Activated CD4-positive, alpha-beta T cell treated with anti-CD3 and anti-CD28 coated beads, Interleukin-2, Interleukin-6, amounts not matched to agents 100 ng/mL and 50 ng/mL, durations not matched to agents 16 hours and 8 hours (primary cell): Measurements from ENCODE around the gene ZBTB7C.

Experiments
- DNase-seq: peaks from one replicate; pipeline ENCODE4 v3.0.0-alpha.2; 2020

The ZBTB7C gene

GRCh38 chr18:48132797-48133655 lies 276.2 kb downstream of the ZBTB7C start:
- peak; percentile 25 for DNase-seq

- no peak for DNase-seq
Measured at GRCh38 chr18:48131042-48131441, 278.1 kb downstream of the ZBTB7C start.

GRCh38 chr18:48129621-48130082 lies 279.5 kb downstream of the ZBTB7C start:
- DNase-seq, result no peak

GRCh38 chr18:48127606-48128005 lies 281.6 kb downstream of the ZBTB7C start:
- DNase-seq, result no peak

- no peak for DNase-seq
Measured at GRCh38 chr18:48126240-48126639, 282.9 kb downstream of the ZBTB7C start.

GRCh38 chr18:48125724-48126123 lies 283.5 kb downstream of the ZBTB7C start:
- peak; percentile 17 for DNase-seq

- DNase-seq, result peak; percentile 88
Measured at GRCh38 chr18:48124857-48125626, 284.1 kb downstream of the ZBTB7C start.

- no peak for DNase-seq
Measured at GRCh38 chr18:48123941-48124340, 285.2 kb downstream of the ZBTB7C start.

- no peak for DNase-seq
Measured at GRCh38 chr18:48123324-48123723, 285.9 kb downstream of the ZBTB7C start.

GRCh38 chr18:48122816-48123215 lies 286.4 kb downstream of the ZBTB7C start:
- no peak for DNase-seq

- no peak for DNase-seq
Measured at GRCh38 chr18:48122376-48122775, 286.8 kb downstream of the ZBTB7C start.

- DNase-seq, result no peak
Measured at GRCh38 chr18:48121752-48122151, 287.4 kb downstream of the ZBTB7C start.

GRCh38 chr18:48119204-48119603 lies 290.0 kb downstream of the ZBTB7C start:
- no peak for DNase-seq

GRCh38 chr18:48116873-48117630 lies 292.1 kb downstream of the ZBTB7C start:
- DNase-seq, result no peak

GRCh38 chr18:48116017-48116416 lies 293.2 kb downstream of the ZBTB7C start:
- no peak for DNase-seq

GRCh38 chr18:48113691-48114090 lies 295.5 kb downstream of the ZBTB7C start:
- DNase-seq, result no peak

GRCh38 chr18:48111587-48111986 lies 297.6 kb downstream of the ZBTB7C start:
- DNase-seq, result no peak

GRCh38 chr18:48110797-48111196 lies 298.4 kb downstream of the ZBTB7C start:
- DNase-seq, result no peak

GRCh38 chr18:48109961-48110493 lies 299.2 kb downstream of the ZBTB7C start:
- DNase-seq, result no peak

GRCh38 chr18:48108136-48108535 lies 301.0 kb downstream of the ZBTB7C start:
- no peak for DNase-seq

- no peak for DNase-seq
Measured at GRCh38 chr18:48106976-48107781, 302.0 kb downstream of the ZBTB7C start.

GRCh38 chr18:48106498-48106897 lies 302.7 kb downstream of the ZBTB7C start:
- DNase-seq, result no peak
